Calu3 (cell line): ENCODE measurements around the gene STMN3. TPM values are rescaled to one million over a fixed set of nuclear protein-coding genes. Genes with fewer than 3 reads are reported as not detected.

Source experiments
- BruUV-seq: library from RNA; stranded (reverse); fragments of 400-500 nt; replicated peaks from 2 replicates; lab custom pipeline; 2021; lab: Mats Ljungman, UMichigan
- CTCF ChIA-PET: fragments of 300-600 bp; sonication (Branson Sonifier 250); formaldehyde crosslinking; loops from one replicate; lab custom pipeline; 2022; ENCODE audit warnings: antibody characterized with exemption; lab: Charles Lee
- DNase-seq: peaks from one replicate; pipeline ENCODE4 v3.0.0; 2022
- H3K27ac Mint-ChIP-seq: one replicate; pipeline ENCODE4 v1.8.0; 2022; ENCODE audit warnings: mixed read lengths; ENCODE audit not compliant: unreplicated experiment
- H3K27me3 Mint-ChIP-seq: one replicate; pipeline ENCODE4 v1.8.0; 2022; ENCODE audit warnings: mixed read lengths; ENCODE audit not compliant: unreplicated experiment
- H3K36me3 Mint-ChIP-seq: one replicate; pipeline ENCODE4 v1.8.0; 2022; ENCODE audit warnings: mild to moderate bottlenecking, moderate library complexity, mixed read lengths; ENCODE audit not compliant: insufficient read depth, unreplicated experiment
- H3K4me1 Mint-ChIP-seq: one replicate; pipeline ENCODE4 v1.8.0; 2022; ENCODE audit warnings: mild to moderate bottlenecking, low read depth, mixed read lengths; ENCODE audit not compliant: unreplicated experiment
- H3K4me3 Mint-ChIP-seq: one replicate; pipeline ENCODE4 v1.8.0; 2022; ENCODE audit warnings: mild to moderate bottlenecking, low read depth, moderate library complexity, mixed read lengths; ENCODE audit not compliant: unreplicated experiment
- H3K9me3 Mint-ChIP-seq: one replicate; pipeline ENCODE4 v1.8.0; 2022; ENCODE audit warnings: low read depth, mixed read lengths; ENCODE audit not compliant: unreplicated experiment
- intact Hi-C: fragments of 100-400 bp; cut with micrococcal nuclease; formaldehyde crosslinking; loops from one replicate; pipeline ENCODE4 v1.10.0; 2022; ENCODE audit not compliant: unreplicated experiment
- total RNA-seq: library from RNA; stranded (reverse); gene quantifications from 2 replicates; pipeline ENCODE4 v1.2.3, GENCODE V29; 2022
- TF ChIP-seq, protein P1 (sequence below): fragments of 200-600 bp; IDR thresholded peaks from one replicate; pipeline ENCODE4 v1.8.0; 2022; ENCODE audit warnings: antibody characterized with exemption; ENCODE audit not compliant: unreplicated experiment

The STMN3 gene
- total RNA-seq, 1 experiment from 2014 or later: 2.3 TPM

DNA sequence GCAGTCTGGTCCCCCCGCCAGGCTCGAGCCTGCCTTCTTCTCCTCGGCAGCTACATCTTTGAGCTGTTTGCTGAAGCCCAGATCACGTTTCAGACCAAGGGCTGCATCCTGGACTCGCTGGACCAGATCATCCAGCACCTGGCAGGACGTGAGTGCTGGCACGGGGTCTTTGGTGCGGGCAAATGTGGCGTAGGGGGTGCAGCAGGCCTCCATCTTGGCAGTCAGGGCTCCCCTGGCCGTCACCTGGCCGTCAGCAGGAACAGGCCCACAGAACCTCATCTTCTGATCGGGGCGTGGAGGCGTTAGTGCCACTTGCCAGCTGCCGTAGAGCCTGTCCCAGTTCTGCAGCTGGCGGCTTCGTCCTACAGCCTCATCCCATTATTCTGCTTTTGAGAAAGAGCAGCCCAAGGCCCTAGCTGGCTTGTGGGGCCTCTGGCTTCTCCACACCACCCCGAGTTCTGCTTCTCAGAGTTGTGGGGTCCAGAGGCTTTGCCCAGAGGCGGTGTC lies 26.6 kb upstream of the STMN3 start:
- H3K27ac Mint-ChIP-seq: peak overlapping the region; percentile 56
- intact Hi-C loops: no loop called here
- CTCF ChIA-PET: no interaction called here

DNA sequence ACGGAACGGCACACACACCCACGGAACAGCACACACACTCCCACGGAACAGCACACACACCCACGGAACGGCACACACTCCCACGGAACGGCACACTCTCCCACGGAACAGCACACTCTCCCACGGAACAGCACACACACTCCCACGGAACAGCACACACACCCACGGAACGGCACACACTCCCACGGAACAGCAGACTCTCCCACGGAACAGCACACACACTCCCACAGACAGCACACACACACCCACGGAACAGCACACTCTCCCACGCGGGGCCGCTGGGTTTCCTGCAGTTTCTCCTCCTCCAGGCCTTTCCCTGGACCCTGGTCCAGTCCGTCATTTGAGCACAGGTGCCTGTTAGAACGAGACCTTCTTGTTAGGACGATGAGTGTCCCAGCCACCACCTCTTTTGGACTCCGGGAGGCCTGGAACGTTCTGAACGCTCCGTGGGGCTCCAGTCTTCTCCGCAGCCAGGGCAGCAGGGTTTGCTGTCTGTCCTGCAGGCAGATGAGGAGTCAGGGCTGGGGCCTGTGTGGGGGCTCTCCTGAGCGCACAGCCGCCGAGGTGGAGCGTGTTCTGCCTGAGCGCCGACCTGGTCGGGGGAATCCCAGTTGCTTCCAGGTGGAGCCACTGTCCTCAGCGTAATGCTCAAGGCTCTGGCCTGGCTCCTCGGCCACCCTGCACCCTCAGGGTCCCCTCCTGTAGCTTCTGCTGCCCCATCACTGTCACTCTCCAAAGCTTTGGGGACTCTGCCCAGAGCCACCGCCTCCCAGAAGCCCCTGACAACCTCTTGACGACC lies 25.6 kb upstream of the STMN3 start:
- BruUV-seq: no TSS peak
- no peak for DNase-seq
- CTCF ChIA-PET: no interaction called here
- Mint-ChIP-seq H3K9me3 (no peaks in the 10 kb centered on the region), H3K4me3 (no peak overlapping the region), H3K27ac (no peak overlapping the region), H3K4me1 (peaks cover 21% of the 10 kb centered on the region), H3K27me3 (no peaks in the 10 kb centered on the region), H3K36me3 (peaks cover 75% of the 10 kb centered on the region)
- TF ChIP-seq, protein P1, sequence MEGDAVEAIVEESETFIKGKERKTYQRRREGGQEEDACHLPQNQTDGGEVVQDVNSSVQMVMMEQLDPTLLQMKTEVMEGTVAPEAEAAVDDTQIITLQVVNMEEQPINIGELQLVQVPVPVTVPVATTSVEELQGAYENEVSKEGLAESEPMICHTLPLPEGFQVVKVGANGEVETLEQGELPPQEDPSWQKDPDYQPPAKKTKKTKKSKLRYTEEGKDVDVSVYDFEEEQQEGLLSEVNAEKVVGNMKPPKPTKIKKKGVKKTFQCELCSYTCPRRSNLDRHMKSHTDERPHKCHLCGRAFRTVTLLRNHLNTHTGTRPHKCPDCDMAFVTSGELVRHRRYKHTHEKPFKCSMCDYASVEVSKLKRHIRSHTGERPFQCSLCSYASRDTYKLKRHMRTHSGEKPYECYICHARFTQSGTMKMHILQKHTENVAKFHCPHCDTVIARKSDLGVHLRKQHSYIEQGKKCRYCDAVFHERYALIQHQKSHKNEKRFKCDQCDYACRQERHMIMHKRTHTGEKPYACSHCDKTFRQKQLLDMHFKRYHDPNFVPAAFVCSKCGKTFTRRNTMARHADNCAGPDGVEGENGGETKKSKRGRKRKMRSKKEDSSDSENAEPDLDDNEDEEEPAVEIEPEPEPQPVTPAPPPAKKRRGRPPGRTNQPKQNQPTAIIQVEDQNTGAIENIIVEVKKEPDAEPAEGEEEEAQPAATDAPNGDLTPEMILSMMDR: no peak
- intact Hi-C loops: no loop called here

More for the DNA sequence above, 26.6 kb upstream of the STMN3 start:
- peaks cover 31% of the 10 kb centered on the region for H3K4me1 Mint-ChIP-seq
- no peak for DNase-seq
- H3K4me3 Mint-ChIP-seq: no peak overlapping the region
- H3K27me3 Mint-ChIP-seq: no peaks in the 10 kb centered on the region
- TF ChIP-seq, protein P1: no peak
- peaks cover 81% of the 10 kb centered on the region for H3K36me3 Mint-ChIP-seq
- H3K9me3 Mint-ChIP-seq: no peaks in the 10 kb centered on the region
- BruUV-seq: no TSS peak

DNA sequence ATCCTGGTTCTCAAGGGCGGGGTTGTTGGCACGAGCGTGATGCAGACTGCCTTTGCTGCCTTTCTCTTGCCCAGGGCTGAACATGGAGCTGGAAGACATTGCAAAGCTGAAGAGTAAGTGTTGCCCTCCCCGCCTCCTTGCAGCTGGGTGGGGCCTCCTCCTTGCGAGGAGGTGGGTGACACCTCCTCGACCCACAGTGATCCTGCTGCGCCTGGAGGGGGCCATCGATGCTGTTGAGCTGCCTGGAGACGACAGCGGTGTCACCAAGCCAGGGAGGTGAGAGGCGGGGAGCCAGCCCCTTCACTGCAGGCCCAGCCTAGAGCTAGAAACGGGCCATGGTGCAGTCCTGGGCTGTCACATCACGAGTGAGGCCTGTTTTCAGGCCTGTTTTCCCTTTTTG lies 24.8 kb upstream of the STMN3 start:
- intact Hi-C loops: no loop called here
- H3K4me3 Mint-ChIP-seq: no peak overlapping the region

DNA sequence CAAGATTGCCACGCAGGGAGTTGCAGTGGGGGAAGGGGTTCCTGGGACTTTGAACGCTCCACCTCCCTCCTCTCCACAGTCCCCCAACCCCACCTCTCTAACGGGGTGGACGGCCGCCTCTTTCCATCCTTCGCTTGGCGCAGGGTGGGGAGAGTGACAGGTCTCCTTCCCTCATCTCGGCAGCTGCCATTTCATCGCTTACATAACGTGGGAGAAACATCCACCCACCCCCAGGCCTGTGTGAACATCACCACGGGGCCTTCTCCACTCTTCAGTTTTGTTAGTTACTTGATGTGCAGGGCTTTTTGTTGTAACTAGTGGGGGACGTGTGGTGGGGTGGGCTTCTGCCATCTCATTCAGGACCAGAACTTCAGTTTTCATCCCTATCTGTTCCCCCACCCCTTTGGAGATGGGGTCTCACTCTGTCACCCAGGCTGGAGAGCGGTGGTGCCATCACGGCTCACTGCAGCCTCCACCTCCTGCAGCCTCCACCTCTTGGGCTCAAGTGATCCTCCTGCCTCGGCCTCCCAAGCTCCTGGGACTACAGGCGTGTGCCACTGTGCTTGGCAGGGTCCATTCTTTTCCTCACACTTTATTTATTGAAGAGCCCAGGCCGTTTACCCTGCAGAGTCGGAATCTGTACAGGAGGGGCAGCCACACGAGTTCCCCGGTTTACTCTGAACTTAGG lies 22.6 kb upstream of the STMN3 start:
- peaks cover 66% of the 10 kb centered on the region for H3K36me3 Mint-ChIP-seq
- H3K4me1 Mint-ChIP-seq: no peaks in the 10 kb centered on the region
- H3K27ac Mint-ChIP-seq: no peak overlapping the region
- TF ChIP-seq, protein P1: no peak
- no peak for DNase-seq
- no peaks in the 10 kb centered on the region for H3K27me3 Mint-ChIP-seq
- no TSS peak for BruUV-seq
- H3K9me3 Mint-ChIP-seq: no peaks in the 10 kb centered on the region
- no peak overlapping the region for H3K4me3 Mint-ChIP-seq
- intact Hi-C loops: no loop called here
- CTCF ChIA-PET: no interaction called here

More for the DNA sequence above, 24.8 kb upstream of the STMN3 start:
- Mint-ChIP-seq H3K9me3 (no peaks in the 10 kb centered on the region), H3K27me3 (no peaks in the 10 kb centered on the region), H3K4me1 (peaks cover 13% of the 10 kb centered on the region), H3K27ac (no peak overlapping the region), H3K36me3 (peaks cover 72% of the 10 kb centered on the region)
- CTCF ChIA-PET: no interaction called here
- BruUV-seq: no TSS peak
- no peak for DNase-seq
- TF ChIP-seq, protein P1: no peak
